GM21423 (cell line): ENCODE data around the gene BDKRB2.
"Not testable (repeated sequence)": the region's sequence is repeated elsewhere in the genome, so short reads cannot be mapped to it uniquely, and the experiment has no call there.

Experiments
- ATAC-seq: cut with Tn5 transposase; IDR thresholded peaks from one replicate; pipeline ENCODE4 v1.9.1; 2021; ENCODE audit warnings: mild to moderate bottlenecking, moderate library complexity; ENCODE audit not compliant: unreplicated experiment

BDKRB2 gene

GRCh38 chr14:96221841-96222240 is 17.2 kb downstream of the BDKRB2 start:
- no peak for ATAC-seq

GRCh38 chr14:96224480-96225096 is 19.9 kb downstream of the BDKRB2 start:
- no peak for ATAC-seq

GRCh38 chr14:96225213-96225612 is 20.6 kb downstream of the BDKRB2 start:
- ATAC-seq, result no peak

GRCh38 chr14:96225745-96226151 is 21.1 kb downstream of the BDKRB2 start:
- no peak for ATAC-seq

- ATAC-seq, result no peak
These were observed 22.8 kb downstream of the BDKRB2 start for GRCh38 chr14:96227428-96227827.

- ATAC-seq, result no peak
These were observed 24.7 kb downstream of the BDKRB2 start for GRCh38 chr14:96229315-96229714.

GRCh38 chr14:96231056-96231455 is 26.4 kb downstream of the BDKRB2 start:
- ATAC-seq, result no peak

GRCh38 chr14:96231526-96232130 is 27.0 kb downstream of the BDKRB2 start:
- no peak for ATAC-seq

GRCh38 chr14:96232506-96232905 is 27.9 kb downstream of the BDKRB2 start:
- ATAC-seq, result no peak

- no peak for ATAC-seq
These were observed 29.0 kb downstream of the BDKRB2 start for GRCh38 chr14:96233661-96234060.

- ATAC-seq, result no peak
These were observed 30.8 kb downstream of the BDKRB2 start for GRCh38 chr14:96235426-96235825.

- ATAC-seq, result no peak
These were observed 33.0 kb downstream of the BDKRB2 start for GRCh38 chr14:96237641-96238040.

- ATAC-seq, result no peak
These were observed 34.1 kb downstream of the BDKRB2 start for GRCh38 chr14:96238676-96239265.

- ATAC-seq, result no peak
These were observed 35.1 kb downstream of the BDKRB2 start for GRCh38 chr14:96239711-96240141.

- no peak for ATAC-seq
These were observed 36.0 kb downstream of the BDKRB2 start for GRCh38 chr14:96240641-96241040.

GRCh38 chr14:96242126-96242525 is 37.5 kb downstream of the BDKRB2 start:
- ATAC-seq, result no peak

GRCh38 chr14:96243785-96244184 is 39.1 kb downstream of the BDKRB2 start:
- no peak for ATAC-seq

- ATAC-seq, result not testable (repeated sequence)
These were observed 40.4 kb downstream of the BDKRB2 start for GRCh38 chr14:96245074-96245473.

GRCh38 chr14:96245710-96246538 is 41.3 kb downstream of the BDKRB2 start:
- ATAC-seq, result no peak

- no peak for ATAC-seq
These were observed 41.9 kb downstream of the BDKRB2 start for GRCh38 chr14:96246539-96246847.

GRCh38 chr14:96247031-96247430 is 42.4 kb downstream of the BDKRB2 start:
- no peak for ATAC-seq

- ATAC-seq, result no peak
These were observed 44.4 kb downstream of the BDKRB2 start for GRCh38 chr14:96249029-96249428.
